HEK293 (cell line): Measurements from ENCODE around the gene CTNNA2.

ENCODE experiments used
- CTCF ChIP-seq: fragments of 450-650 bp; formaldehyde crosslinking; IDR thresholded peaks from 2 replicates; pipeline ENCODE4 v1.5.1; 2016; ENCODE audit warnings: missing biosample characterization, missing genetic modification characterization
- RBAK ChIP-seq: fragments of 450-650 bp; formaldehyde crosslinking; IDR thresholded peaks from 2 replicates; pipeline ENCODE4 v1.5.1; 2016; ENCODE audit warnings: missing biosample characterization, missing genetic modification characterization
- ZNF146 ChIP-seq: fragments of 450-650 bp; formaldehyde crosslinking; IDR thresholded peaks from 2 replicates; pipeline ENCODE4 v1.5.1; 2016; ENCODE audit warnings: missing biosample characterization, missing genetic modification characterization
- ZNF239 ChIP-seq: fragments of 450-650 bp; formaldehyde crosslinking; IDR thresholded peaks from 2 replicates; pipeline ENCODE4 v1.5.1; 2016; ENCODE audit warnings: missing biosample characterization, missing genetic modification characterization

- TF ChIP-seq CTCF (tag by site-specific recombination), result no peak
- no peak for TF ChIP-seq RBAK
- TF ChIP-seq ZNF146 (tag by site-specific recombination), result no peak
- TF ChIP-seq ZNF239 (tag by site-specific recombination), result no peak
Measured at GRCh38 chr2:80298954-80299353, 786.1 kb downstream of the CTNNA2 start.
